Right ventricle myocardium superior (tissue), 1 donor: ENCODE results near the gene MYBPHL. TPM values are rescaled to one million over a fixed set of nuclear protein-coding genes. Genes with fewer than 3 reads are reported as not detected.
A peak's percentile ranks its signal among the peaks of the same experiment; 100 is the strongest.

Source experiments
- ATAC-seq: fragments of 200-7000 bp; cut with Tn5 transposase; one replicate; pipeline ENCODE4 v1.9.1; 2020; ENCODE audit warnings: mild to moderate bottlenecking; ENCODE audit not compliant: poor library complexity
- DNase-seq: peaks from one replicate; pipeline ENCODE4 v3.0.0-alpha.2; 2020
- intact Hi-C: fragments of 100-400 bp; cut with DNase I; formaldehyde crosslinking; loops from one replicate; pipeline ENCODE4 v1.11.2; 2022
- long read RNA-seq: library from polyadenylated mRNA; unstranded; transcript quantifications from one replicate; pipeline ENCODE4 v2.0.0, GENCODE V29; 2021
- total RNA-seq: library from RNA; stranded (reverse); fragmentation: NEBNext Ultra II Directional; extraction: Animal tissue kit (Norgen Biotek cat#: 25700); gene quantifications from one replicate; pipeline ENCODE4 v1.2.1, GENCODE V29; 2021
- donor health status: DM: no; HTN: yes; CAD: no; lungs with severe emphysema.

The MYBPHL gene, protein sequence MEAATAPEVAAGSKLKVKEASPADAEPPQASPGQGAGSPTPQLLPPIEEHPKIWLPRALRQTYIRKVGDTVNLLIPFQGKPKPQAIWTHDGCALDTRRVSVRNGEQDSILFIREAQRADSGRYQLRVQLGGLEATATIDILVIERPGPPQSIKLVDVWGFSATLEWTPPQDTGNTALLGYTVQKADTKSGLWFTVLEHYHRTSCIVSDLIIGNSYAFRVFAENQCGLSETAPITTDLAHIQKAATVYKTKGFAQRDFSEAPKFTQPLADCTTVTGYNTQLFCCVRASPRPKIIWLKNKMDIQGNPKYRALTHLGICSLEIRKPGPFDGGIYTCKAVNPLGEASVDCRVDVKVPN
- total RNA-seq, result 0.73 TPM
- long read RNA-seq, result 0 reads

DNA sequence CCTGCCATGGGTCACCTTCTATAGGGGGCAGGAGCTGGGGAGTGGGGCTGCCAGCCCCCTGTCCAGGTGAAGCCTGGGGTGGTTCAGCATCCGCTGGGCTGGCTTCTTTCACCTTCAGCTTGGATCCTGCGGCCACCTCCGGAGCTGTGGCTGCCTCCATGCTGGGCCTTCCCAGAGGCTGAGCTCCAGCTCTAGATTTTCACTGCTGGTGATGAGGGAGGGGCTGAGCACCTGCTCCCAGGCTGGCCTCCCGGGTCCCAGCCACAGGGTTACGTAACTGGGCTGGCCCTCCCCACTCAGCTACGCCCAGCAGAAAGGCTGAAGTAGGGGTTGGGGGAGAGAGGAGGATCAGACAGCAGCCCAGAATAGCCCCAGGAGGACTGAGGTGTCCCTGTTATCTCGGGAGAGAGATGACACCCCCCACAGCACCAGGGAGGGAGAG, at the start of gene MYBPHL:
MYBPHL (minus strand) TSS at position 180 of the 442 bp plus-strand sequence; CDS start at position 160, 20 bp downstream.
- DNase-seq (no peak), ATAC-seq (peak; percentile 4)
- intact Hi-C loops, result no loop called here

GRCh38 chr1:109356505-109356904, 49.7 kb upstream of the MYBPHL start:
- intact Hi-C loops, result no loop called here
- ATAC-seq (no peak), DNase-seq (no peak)

- intact Hi-C loops, result loop anchor here (5.0 kb wide), 1 partner anchor 42 kb away; the partner anchor contains the start of gene SORT1
- ATAC-seq, result no peak
- no peak for DNase-seq
Observed at GRCh38 chr1:109354929-109355328, 48.1 kb upstream of the MYBPHL start.

DNA sequence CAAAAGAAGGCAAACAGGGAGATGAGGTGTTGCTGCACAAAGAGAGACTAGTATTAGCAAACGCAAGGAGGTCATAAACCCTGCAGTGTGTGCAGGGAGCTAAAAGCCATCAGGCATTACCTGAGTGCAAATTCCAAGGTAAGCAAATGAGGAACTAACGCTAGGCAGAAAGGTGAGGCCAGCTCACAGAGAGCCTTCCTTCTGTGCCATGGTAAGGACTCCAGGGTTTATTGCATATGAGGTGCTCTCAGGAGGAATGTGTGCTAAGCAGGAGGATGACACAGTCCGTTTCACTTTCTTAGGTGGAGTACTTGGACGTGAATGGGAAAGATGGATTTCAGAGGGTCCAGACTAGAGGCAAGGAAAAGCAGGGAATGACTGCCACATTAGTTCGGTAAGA, 44.6 kb upstream of the MYBPHL start:
- DNase-seq (no peak), ATAC-seq (no peak)
- intact Hi-C loops, result loop anchor here (5.0 kb wide), 1 partner anchor 46 kb away; the partner anchor contains the start of gene SORT1

DNA sequence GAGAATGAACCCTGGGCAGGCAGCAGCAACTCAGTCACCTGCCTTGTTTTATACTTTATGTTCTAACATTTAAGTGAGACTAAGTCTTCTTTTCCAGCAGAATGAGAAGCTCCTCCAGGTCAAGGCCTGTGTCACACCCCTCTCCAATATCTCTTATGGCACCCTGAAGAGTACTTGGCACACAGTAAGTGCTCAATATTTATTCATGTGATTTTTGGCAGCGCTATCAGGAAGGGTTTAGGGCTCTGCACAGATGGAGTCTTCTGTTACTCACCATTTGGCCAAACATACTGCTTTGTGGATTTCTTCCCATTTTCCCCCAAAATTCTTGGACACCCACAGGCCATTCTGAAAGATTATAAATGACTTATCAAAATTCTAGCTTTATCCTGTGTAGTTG, 43.8 kb upstream of the MYBPHL start:
- no peak for ATAC-seq
- no peak for DNase-seq
- intact Hi-C loops, result loop anchor here (5.0 kb wide), 1 partner anchor 47 kb away; the partner anchor contains the start of gene SORT1

- DNase-seq (no peak), ATAC-seq (no peak)
- intact Hi-C loops, result loop anchor here (5.0 kb wide), 1 partner anchor 47 kb away; the partner anchor contains the start of gene SORT1
Observed at GRCh38 chr1:109350182-109350581, 43.4 kb upstream of the MYBPHL start.

DNA sequence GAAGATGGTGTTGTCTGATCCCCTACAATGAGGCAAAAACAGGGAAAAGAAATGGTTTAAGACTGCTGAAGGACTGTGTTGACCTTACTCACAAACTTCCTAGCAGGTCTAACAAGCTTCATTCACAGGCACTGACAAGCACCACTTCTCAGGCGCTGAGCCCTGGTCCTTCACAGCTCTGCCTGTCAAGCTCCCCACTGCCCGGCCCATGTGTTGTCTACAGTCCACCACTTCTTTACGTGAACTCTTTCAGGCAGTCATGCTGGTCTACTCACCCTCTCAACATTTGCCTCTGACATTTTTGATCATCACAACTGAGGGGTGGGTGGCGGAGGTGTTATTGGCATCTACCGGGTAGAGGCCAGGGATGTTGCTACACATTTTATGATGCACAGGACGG, 40.7 kb upstream of the MYBPHL start:
- ATAC-seq (no peak), DNase-seq (no peak)
- intact Hi-C loops, result no loop called here

- no peak for ATAC-seq
- no peak for DNase-seq
- intact Hi-C loops, result no loop called here
Observed at GRCh38 chr1:109341944-109342930, 35.4 kb upstream of the MYBPHL start.

GRCh38 chr1:109338608-109339007, 31.8 kb upstream of the MYBPHL start:
- no peak for DNase-seq
- intact Hi-C loops, result no loop called here
- no peak for ATAC-seq

DNA sequence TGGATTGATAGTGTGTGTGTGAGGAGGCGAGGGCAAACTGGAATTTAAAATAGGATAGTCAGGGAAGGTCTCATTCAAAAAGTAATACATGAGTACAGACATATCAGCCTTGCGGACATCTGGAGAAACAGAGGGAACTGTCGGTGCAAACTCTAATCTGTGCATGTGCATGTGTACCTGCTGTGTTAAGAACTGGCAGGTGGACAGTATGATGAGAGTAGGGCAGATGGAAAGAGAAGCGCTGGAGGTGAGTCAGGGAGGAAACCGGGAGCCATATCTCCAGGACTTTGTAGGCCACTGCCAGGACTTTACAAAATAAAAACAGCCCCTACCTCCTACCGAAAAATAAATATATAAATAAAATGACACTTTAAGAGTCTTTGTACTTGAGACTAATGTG, 31.3 kb upstream of the MYBPHL start:
- ATAC-seq (no peak), DNase-seq (no peak)
- intact Hi-C loops, result no loop called here

DNA sequence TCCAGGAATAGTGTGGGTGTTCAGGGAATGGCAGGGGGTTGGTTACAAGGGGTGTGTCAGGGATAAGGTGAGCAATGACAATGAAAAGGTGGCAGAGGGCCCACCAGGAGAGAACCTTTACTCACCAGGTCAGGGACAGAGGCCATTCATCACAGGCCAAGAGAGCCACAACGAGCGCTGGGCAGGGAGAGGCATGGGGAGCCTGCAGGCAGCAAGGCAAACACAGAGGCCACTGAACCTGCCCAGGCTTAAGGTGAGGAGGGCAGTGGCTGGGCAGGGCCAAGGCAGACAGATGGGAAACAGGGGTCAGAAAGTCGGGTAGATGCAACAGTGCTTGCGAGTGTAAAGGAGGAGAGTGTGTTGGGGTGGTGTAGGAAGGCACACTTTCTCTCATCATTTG, 28.3 kb upstream of the MYBPHL start:
- intact Hi-C loops, result no loop called here
- DNase-seq (no peak), ATAC-seq (no peak)

GRCh38 chr1:109331113-109331512, 24.3 kb upstream of the MYBPHL start:
- intact Hi-C loops, result no loop called here
- DNase-seq (no peak), ATAC-seq (no peak)

- intact Hi-C loops, result no loop called here
- no peak for ATAC-seq
Observed at GRCh38 chr1:109327285-109327684, 20.5 kb upstream of the MYBPHL start.

DNA sequence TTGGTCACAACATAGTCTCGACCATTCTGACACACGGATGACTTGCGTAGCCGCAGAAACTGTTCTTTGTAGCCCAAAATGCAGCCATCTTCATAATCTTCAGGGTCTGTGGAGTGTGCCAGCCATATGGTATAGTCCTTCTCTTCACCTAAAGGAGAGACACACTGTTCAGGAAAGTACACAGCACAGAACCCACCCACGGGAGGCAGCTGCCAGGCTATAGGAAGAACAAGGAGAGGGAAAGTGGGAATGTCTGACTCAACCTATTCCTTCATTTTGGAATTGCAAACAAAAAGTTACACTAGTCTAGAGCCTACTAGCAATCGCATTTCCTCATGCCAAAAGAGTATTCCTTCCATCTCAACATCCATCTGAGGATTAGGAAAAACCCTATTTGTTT, 16.2 kb upstream of the MYBPHL start:
- DNase-seq, result no peak
- intact Hi-C loops, result no loop called here
- ATAC-seq, result no peak

More at GRCh38 chr1:109327285-109327684, 20.5 kb upstream of the MYBPHL start:
- DNase-seq, result no peak

DNA sequence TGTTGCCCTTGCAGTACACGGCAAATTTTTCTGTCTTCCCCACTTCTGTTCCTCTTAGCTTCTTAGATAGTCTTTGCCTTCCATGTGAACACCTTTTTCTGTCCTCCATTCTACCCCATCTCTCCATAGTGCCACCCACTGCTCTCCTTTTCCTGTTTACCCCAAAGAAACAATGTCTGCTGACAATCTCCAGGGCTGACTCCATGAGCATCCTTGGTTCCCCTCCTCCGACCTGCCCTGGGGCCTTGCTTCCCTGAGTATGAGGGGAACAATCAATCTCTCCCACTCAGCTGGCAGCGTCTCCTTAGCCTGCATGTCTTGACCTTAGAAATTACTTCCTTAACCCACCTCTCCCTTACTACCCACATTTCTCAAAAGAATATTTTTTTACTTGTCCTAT, 12.3 kb upstream of the MYBPHL start:
- DNase-seq, result no peak
- no peak for ATAC-seq
- intact Hi-C loops, result no loop called here

DNA sequence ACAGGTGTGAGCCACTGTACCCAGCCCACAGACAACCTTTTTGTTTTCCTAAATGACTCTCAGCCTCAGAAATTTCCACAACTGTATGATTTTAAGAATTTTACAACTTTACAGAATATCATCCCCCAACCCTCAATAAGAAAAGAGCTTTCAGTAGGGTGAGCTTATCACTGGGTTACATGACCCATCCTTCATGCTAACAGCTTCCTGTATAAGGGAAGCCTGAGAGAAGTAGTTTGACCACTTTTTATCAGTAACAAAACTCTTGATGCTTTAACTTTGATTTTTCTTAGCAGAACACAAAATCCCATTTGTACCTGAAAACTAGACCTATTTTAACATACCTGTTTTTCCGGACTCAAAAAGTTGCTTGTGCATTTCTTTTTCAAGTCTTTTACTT, 9.7 kb upstream of the MYBPHL start:
- intact Hi-C loops, result no loop called here

GRCh38 chr1:109315288-109315687, 8.5 kb upstream of the MYBPHL start:
- DNase-seq (no peak), ATAC-seq (no peak)
- intact Hi-C loops, result no loop called here

More for the DNA sequence above, 9.7 kb upstream of the MYBPHL start:
- ATAC-seq, result no peak
- DNase-seq, result no peak

DNA sequence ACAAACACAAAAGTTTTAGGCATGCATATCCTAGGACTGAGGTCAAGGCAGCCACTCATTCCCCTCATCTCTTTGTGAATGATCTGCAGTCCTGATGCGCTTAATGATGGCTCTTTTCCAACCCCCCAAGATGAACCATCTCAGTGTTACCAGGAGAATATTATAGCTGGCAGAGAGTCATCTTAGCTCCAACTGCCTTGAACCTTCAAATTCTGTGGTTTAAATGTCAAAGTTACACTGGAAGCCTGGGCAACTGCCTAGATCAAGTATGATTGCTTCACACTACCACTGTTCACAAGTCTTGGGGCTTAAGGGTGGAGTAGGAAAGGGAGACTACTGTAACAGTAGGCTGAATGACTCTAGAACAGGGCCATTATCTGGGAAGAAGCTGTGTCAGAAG, 8.0 kb upstream of the MYBPHL start:
- DNase-seq (no peak), ATAC-seq (no peak)
- intact Hi-C loops, result no loop called here
